ENCODE measurements around the gene SBNO1.

DNA sequence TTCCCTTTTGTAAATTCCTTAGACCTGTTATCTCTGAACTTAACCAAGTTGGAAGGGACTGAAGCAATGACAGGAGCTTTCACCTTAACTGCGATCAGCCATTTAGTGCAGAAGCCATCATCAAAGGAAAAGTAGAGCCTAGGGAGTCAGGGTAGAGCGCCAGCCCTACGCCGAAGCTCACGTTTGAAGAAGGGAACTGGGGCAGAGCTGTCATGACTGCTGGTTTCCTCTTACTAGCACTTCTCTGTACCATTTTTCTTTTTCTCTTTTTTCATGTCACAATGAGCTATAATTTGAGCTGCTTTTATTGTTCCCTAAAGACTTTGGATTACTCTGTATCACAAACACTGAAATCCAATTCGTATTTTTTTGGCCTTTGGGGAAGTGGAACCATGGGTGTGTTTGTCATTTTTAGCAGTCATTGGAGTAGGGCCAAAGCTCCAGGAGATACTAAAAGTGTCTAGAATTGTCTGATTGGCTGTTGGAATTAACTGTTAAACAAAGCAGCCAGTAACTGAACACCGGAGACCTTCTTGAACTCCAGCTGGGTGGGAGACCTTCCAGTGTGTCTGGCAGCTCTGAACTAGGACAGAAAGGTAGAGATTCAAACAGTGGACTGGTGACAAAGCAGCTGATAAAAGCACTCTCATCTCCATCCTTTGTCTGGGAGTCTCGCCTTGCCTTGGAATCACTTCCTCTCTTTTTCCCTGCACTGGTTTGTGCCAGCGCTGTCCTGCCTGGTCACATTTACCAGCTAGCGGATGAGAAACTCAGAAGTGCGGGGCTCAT lies 122.3 kb downstream of the SBNO1 start:
- no peak for TF ChIP-seq CTCF (IDR thresholded peaks at IDR 0.05)
- no peak for TF ChIP-seq POLR2A (IDR thresholded peaks at IDR 0.05)
